GM21390 (cell line): ENCODE results near the gene TLE1.
"Not testable (repeated sequence)": the region's sequence is repeated elsewhere in the genome, so short reads cannot be mapped to it uniquely, and the experiment has no call there.

Experiments used
- ATAC-seq: cut with Tn5 transposase; IDR thresholded peaks from one replicate; pipeline ENCODE4 v1.9.1; 2021; ENCODE audit not compliant: unreplicated experiment

The TLE1 gene

DNA sequence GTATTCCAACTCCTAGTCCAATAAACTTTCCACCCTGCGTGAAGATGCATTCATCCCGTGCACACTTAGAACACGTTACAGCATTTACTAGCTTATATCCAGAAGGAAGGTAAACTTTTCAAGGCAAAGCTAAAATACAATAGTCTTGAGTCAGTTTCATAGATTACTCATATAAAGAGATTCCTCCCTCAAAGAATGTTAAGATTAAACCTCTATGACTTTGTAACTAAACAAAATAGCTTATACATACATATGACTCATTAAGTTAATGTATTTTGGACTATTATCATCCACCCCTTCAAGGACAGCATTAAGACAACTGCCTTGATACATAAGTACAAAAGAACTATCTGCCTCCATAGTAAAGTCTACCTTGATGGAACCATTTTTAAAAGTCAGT, 36.1 kb downstream of the TLE1 start:
- ATAC-seq, result no peak

GRCh38 chr9:81652058-81652687, 37.2 kb downstream of the TLE1 start:
- no peak for ATAC-seq

DNA sequence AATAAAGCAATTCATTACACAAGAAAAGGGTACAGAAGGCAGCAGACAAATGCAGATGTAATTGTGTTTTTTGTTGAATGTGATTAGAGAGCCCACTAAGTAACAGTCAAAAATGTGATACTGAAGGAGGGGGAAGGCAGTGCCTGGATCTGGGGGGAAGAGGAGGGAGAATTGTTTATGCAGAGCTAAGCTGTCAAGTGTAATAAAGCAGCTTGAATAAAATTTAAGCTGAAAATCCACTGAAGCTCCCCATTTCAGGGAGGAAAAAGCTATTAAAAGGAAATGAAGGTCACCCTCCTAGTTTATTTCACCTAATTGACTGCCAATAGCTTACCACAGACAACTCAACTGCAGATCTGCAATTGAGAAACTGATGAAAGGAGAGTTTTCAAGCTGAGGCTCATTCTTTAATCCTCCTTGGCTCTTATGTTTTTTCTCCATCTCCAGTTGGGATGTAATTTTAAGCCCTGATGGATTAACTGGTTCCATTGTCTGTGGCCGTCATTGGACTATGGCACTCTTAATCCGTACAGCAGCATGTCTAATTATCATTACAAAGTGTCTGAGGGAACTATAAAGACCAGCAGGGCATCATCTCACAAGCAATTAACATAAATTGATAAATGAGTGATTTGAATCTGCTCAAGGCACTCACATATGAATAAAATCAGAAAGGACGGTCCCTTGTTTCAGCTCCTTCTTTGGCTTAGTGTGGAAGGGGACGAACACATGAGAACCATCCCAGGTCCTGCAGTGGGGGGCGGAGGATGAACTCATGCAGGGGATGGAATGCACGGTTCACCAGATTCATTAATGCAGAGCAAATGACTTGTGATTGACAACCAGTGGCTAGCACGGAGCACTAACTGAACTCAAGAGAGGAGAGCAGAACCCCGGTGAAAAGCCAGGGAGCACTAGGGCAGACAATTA, 38.5 kb downstream of the TLE1 start:
- ATAC-seq, result no peak

GRCh38 chr9:81649475-81650240, 39.7 kb downstream of the TLE1 start:
- ATAC-seq, result no peak

DNA sequence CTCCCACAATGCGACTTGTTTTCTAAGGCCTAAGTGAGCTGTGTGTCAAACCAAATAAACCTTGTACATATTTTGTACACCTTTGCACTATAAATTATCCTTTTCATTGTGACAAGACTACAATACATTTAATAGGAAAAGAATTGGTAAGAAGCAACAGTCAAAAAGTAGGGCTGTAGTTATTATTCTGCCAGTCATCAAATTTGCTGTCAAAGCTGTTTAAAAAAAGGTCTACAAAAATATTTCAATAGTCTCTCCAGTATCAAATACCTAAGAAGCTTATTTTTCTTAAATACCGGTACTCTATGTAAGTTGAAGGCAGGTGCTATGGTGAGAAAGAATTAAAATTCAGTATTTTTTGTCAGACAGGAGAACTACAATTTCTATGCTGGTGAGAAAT, 40.5 kb downstream of the TLE1 start:
- ATAC-seq, result no peak

GRCh38 chr9:81646337-81646736, 43.0 kb downstream of the TLE1 start:
- no peak for ATAC-seq

GRCh38 chr9:81644513-81644912, 44.8 kb downstream of the TLE1 start:
- not testable (repeated sequence) for ATAC-seq

- no peak for ATAC-seq
Observed at GRCh38 chr9:81637276-81637675, 52.1 kb downstream of the TLE1 start.

GRCh38 chr9:81636255-81636599, 53.1 kb downstream of the TLE1 start:
- ATAC-seq, result no peak

- no peak for ATAC-seq
Observed at GRCh38 chr9:81635521-81636254, 53.7 kb downstream of the TLE1 start.

DNA sequence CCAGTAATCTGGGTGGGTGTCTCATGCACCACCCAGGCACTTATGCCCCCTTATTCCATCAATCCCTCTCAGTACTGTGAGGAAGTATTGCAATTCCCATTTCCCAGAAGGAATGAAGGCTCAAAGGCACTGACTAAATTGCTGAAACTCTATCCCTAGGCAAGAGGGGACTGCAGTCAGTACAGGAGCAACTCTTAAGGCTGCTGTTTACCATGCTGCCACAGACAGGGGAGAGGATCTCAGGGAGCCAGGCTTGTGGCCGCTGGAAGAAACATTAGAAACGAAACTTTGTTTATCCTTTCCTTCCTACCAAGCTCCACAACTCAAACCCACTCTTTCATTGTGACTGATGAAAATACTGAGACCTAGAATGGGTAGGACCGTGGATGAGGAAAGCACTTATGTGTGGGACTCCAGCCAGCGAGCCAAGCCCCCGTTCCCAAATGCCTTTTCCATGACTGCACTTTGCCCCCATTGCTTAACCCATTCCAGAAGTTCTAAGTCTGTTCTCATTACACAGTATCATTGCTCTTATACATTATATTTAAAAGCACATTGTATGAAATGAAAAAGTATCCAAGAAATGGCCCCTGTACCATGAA, 54.3 kb downstream of the TLE1 start:
- no peak for ATAC-seq

GRCh38 chr9:81633952-81634854, 55.1 kb downstream of the TLE1 start:
- no peak for ATAC-seq

DNA sequence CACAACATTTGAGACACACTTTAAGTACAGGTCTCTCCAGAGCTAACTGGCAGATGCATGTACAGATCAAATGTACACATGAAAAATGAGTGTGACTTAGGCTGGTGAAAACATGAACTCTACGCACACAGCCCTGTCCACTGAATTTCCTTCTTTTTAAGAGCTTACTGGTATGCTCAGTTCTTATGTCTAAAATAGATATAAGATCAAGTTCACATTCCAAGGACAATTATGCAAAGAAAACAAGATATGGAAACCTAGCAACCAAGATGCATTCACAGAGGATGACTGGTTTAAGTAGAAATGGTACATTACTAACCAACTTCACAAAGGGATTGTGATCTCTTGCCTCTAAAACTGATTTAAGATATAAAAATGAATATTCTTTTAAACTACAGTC, 56.7 kb downstream of the TLE1 start:
- no peak for ATAC-seq

GRCh38 chr9:81631218-81631745, 58.1 kb downstream of the TLE1 start:
- no peak for ATAC-seq

GRCh38 chr9:81629440-81629839, 59.9 kb downstream of the TLE1 start:
- no peak for ATAC-seq

GRCh38 chr9:81628897-81629296, 60.5 kb downstream of the TLE1 start:
- ATAC-seq, result no peak

GRCh38 chr9:81627481-81627880, 61.9 kb downstream of the TLE1 start:
- ATAC-seq, result no peak

DNA sequence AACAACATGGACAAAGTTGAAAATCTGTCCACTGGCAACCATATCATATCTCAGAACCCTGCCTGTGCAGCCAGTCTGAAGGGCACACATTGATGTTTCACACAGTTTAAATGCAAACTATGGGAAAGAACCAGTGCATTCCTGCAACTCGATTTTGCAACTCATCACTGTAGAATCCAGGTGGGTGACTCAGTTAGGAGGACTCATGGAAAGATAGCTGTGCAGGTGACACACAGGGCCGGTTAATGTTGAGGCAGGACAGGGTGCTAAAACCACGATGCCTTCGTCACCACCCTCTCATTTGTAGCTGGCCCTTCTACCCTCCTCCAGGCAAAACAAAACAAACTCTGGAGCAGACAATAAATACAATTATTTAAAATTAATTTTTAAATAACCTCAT, 62.8 kb downstream of the TLE1 start:
- ATAC-seq, result no peak

DNA sequence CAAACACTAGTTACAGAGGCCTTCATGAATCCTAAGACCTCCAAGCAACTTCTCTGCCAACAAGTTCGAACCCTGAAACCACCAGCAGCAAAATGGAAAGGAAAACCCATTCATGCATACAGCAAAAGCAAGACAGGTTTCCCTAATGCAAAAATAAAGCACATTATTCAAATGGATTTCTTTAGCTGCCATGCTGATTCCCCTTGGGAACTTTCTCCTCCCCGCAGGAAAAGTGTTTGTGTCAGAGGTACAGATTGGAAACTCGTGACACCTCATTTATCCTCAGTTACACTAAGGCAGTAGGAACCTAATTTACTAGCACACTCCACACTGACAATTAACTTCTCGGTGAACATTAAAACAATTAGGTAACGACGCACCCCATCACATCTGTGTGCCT, 63.4 kb downstream of the TLE1 start:
- no peak for ATAC-seq
